ENCODE results near the gene ZNF766.

- TF ChIP-seq, protein P1, sequence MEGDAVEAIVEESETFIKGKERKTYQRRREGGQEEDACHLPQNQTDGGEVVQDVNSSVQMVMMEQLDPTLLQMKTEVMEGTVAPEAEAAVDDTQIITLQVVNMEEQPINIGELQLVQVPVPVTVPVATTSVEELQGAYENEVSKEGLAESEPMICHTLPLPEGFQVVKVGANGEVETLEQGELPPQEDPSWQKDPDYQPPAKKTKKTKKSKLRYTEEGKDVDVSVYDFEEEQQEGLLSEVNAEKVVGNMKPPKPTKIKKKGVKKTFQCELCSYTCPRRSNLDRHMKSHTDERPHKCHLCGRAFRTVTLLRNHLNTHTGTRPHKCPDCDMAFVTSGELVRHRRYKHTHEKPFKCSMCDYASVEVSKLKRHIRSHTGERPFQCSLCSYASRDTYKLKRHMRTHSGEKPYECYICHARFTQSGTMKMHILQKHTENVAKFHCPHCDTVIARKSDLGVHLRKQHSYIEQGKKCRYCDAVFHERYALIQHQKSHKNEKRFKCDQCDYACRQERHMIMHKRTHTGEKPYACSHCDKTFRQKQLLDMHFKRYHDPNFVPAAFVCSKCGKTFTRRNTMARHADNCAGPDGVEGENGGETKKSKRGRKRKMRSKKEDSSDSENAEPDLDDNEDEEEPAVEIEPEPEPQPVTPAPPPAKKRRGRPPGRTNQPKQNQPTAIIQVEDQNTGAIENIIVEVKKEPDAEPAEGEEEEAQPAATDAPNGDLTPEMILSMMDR (conservative IDR thresholded peaks at IDR 0.05; ENCODE audit: low read depth, low read length): no peak
- TF ChIP-seq EZH2 (IDR thresholded peaks at IDR 0.05; ENCODE audit: borderline replicate concordance, low read depth, low read length, poor library complexity, severe bottlenecking): no peak
Measured at GRCh38 chr19:52269338-52270261, at the start of gene ZNF766.
